SK-N-MC (cell line): ENCODE measurements around the gene C2CD3.

Experiments
- EZH2 ChIP-seq: fragments of 200-600 bp; sonication (generic); IDR thresholded peaks from one replicate; pipeline ENCODE4 v1.6.1; 2017; ENCODE audit warnings: antibody characterized with exemption
- POLR2AphosphoS5 ChIP-seq: IDR thresholded peaks from 2 replicates; pipeline ENCODE4 v1.6.1; 2012; ENCODE audit warnings: mild to moderate bottlenecking, low read depth, low read length, borderline replicate concordance

GRCh38 chr11:73965764-73966121 lies 205.1 kb downstream of the C2CD3 start:
- TF ChIP-seq EZH2 (no peak), POLR2AphosphoS5 (no peak)
